ENCODE measurements around the gene TRIM5.
"Not testable (repeated sequence)": the region's sequence is repeated elsewhere in the genome, so short reads cannot be mapped to it uniquely, and the experiment has no call there.

The TRIM5 gene

DNA sequence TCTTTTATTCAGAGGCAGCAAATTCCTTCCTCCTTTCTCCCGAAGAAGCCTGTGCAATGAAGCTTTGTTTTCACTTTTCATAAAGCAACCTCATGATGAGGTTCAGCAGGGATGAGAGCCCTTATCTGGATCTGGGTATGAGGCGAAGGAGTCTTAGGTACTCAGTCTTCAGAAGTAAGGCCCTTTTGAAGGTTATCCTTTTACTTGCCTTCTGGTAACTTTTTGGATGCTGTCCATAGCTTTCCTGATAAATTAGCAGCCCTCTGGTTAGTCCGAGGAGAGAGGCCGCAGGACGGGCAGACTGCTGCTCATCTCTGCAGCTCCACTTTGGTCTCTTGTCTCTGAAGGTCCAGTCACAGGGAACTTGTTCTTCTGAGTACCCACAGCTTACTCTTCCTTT is 5.9 kb upstream of the TRIM5 start:
- DNase-seq: peak; percentile 31
- in situ Hi-C loops (cut with HindIII; ENCODE audit: low pct_ligation_motif_present, low pct_unique_long_range_greater_than_20kb, low sequenced_read_pairs): no loop called here

DNA sequence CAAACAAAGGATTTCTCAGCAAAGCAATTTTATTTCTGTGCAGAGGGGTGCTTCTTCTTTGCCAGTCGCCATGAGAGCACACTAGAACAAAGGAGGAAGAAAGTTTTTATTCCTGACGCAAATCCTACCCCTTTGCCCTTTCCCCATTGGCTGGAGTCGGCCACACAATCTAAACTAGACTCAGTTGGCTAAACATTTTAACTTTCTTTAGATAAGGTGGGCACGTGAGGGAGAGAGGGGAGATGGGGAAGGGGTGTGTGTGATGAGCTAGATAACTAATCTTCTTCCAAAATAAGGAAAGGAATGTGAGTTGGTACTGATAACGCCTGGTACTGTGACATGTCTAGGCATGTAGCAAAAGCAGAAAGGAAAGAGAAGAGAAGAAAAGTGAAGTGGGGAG is 5.3 kb upstream of the TRIM5 start:
- peak; percentile 44 for DNase-seq
- in situ Hi-C loops (cut with HindIII; ENCODE audit: low pct_ligation_motif_present, low pct_unique_long_range_greater_than_20kb, low sequenced_read_pairs): no loop called here

DNA sequence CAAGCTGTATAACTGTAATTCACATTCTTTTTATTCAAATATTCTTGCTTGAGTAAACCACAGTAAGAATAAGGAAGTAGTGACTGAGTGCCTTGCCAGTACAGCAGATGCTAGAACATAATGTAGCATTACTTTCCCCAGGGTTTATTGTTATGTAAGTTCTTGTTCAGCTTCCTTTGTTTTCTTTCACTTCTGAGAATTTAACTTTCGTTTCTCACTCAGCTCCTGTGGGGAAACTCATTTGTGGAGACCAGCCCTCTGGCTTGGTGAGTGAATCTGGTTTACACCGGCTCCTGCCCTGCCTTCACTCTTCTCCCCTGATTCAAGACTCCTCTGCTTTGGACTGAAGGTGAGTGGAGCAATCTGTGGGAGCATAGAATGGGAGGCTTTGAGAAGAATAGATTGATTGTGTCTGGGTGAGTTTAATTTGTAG is 4.7 kb upstream of the TRIM5 start, which contains the start of gene TRIM22:
TSS of gene TRIM22 (plus strand) at position 240 of the 433 bp plus-strand sequence. CDS start 6,443 bp downstream, outside the sequence.
- in situ Hi-C loops (cut with HindIII; ENCODE audit: low pct_ligation_motif_present, low pct_unique_long_range_greater_than_20kb, low sequenced_read_pairs): no loop called here
- DNase-seq: peak; percentile 52

- no peak for DNase-seq
- in situ Hi-C loops (cut with HindIII; ENCODE audit: low pct_ligation_motif_present, low pct_unique_long_range_greater_than_20kb, low sequenced_read_pairs): no loop called here
Measured at GRCh38 chr11:5688482-5688881, 3.6 kb upstream of the TRIM5 start.

DNA sequence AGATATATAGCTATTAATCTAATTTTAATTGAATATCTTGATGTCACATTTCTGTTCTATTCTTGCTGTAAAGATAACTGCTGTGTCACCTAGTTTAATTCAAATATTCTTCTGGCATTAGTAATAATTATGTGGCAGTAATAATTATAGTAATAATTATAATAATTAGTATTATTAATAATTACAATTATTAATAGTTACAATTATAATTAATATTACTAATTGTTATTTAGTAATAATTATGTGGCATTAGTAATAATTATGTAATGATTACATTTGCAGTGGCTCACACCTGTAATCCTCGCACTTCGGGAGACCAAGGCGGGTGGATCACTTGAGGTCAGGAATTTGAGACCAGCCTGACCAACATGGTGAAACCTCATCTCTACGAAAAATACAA is 1.6 kb upstream of the TRIM5 start:
- DNase-seq: no peak
- in situ Hi-C loops (cut with HindIII; ENCODE audit: low pct_ligation_motif_present, low pct_unique_long_range_greater_than_20kb, low sequenced_read_pairs): no loop called here

DNA sequence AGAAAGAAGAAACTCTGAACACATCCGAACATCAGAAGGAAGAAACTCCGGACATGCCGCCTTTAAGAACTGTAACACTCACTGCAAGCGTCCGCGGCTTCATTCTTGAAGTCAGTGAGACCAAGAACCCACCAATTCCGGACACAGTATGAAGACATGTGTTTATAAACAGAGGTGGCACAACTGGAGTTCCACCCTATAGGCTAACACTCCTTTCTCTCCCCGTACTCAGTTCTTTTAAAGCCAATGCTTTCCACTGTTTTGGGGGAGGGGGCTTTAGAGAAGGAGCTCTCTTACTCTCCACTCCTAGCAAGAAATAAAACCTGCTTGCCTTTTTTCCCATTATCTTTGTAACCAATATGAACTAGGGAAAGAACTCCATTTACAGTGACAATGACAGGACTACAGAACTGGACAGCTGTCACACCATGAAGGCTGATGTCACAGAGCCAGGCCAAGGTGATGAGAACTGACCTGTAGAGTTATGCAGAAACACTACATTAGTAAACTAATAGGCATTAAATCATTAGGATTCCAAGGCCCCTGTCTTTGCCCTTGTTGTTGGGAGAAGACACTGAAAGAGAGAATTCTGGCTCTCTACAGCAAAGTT is 733 bp downstream of the TRIM5 start:
- DNase-seq: no peak

GRCh38 chr11:5683620-5684019 is 1.3 kb downstream of the TRIM5 start:
- DNase-seq; in situ Hi-C loops (cut with HindIII; ENCODE audit: low pct_ligation_motif_present, low pct_unique_long_range_greater_than_20kb, low sequenced_read_pairs): not testable (repeated sequence)

More for the DNA sequence above, 733 bp downstream of the TRIM5 start:
- in situ Hi-C loops (cut with HindIII; ENCODE audit: low pct_ligation_motif_present, low pct_unique_long_range_greater_than_20kb, low sequenced_read_pairs): no loop called here

DNA sequence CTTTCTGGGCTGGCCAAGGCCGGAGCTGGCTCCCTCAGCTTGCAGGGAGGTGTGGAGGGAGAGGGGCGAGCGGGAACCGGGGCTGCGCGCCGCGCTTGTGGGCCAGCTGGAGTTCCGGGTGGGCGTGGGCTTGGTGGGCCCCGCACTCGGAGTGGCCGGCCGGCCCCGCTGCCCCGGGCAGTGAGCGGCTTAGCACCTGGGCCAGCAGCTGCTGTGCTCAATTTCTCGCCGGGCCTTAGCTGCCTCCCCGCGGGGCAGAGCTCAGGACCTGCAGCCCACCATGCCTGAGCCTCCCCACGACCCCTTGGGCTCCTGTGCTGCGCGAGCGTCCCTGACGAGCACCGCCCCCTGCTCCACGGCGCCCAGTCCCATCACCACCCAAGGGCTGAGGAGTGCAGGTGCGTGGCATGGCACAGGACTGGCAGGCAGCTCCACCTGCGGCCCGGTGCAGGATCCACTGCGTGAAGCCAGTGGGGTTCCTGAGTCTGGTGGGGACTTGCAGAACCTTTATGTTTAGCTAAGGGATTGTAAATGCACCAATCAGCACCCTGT is 1.9 kb downstream of the TRIM5 start:
- in situ Hi-C loops (cut with HindIII; ENCODE audit: low pct_ligation_motif_present, low pct_unique_long_range_greater_than_20kb, low sequenced_read_pairs); DNase-seq: not testable (repeated sequence)

DNA sequence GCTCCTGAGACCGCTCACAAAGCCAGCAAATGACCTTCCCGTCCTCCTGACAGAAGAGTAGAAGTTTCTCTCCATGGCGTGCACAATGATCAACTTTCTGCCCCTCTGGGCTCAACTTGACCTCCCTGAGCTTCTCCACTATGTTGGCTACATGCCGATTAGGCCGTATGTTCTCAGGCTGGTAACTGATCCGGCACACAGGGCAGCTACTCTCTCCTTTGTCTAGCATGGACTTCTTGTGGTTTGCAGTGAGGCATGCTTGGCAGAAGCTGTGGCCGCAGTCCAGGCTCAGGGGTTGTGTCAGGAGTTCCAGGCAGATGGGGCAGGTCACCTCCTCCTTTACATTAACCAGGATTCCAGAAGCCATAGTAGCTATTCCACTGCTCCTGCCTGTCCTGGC is 5.1 kb downstream of the TRIM5 start:
- DNase-seq: no peak
- in situ Hi-C loops (cut with HindIII; ENCODE audit: low pct_ligation_motif_present, low pct_unique_long_range_greater_than_20kb, low sequenced_read_pairs): no loop called here

- in situ Hi-C loops (cut with HindIII; ENCODE audit: low pct_ligation_motif_present, low pct_unique_long_range_greater_than_20kb, low sequenced_read_pairs): no loop called here
- DNase-seq: no peak
Measured at GRCh38 chr11:5674391-5674790, 10.5 kb downstream of the TRIM5 start.

DNA sequence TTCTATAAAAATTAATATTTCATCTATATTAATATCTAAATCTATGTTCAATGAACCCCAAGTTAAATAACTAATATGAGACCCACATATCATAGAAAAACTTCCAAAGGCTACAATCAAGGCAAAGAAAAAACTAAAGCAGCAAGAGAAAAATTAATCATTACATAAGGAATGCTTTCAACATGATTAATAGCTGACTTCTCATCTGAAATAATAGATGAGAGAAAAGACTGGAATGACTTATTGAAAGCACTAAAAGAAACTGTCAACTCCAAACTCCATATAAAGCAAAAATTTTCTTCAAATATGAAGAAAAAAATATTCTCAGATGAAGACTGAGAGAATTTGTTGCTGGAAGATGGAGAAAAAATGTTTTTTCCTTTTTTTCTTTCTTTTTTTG is 13.0 kb downstream of the TRIM5 start:
- DNase-seq: peak; percentile 47
- in situ Hi-C loops (cut with HindIII; ENCODE audit: low pct_ligation_motif_present, low pct_unique_long_range_greater_than_20kb, low sequenced_read_pairs): no loop called here

DNA sequence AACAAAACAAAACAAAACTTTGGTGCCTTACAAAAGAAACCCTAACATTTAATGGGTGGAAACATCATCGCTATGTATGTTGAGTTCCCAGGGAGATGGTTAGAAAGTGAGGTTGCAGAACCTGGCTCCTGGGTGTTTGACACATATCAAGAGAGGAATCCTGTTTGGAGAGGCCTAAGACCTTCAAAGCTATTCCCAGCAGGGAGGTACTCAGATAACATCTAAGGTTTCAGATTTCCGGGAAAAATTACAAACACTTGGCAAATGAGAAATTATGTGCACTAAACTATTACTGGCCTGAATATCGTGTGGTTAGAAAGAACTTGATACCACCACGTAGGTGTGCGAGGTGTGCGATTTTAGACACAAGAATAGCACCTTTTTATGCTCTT is 18.5 kb downstream of the TRIM5 start:
- in situ Hi-C loops (cut with HindIII; ENCODE audit: low pct_ligation_motif_present, low pct_unique_long_range_greater_than_20kb, low sequenced_read_pairs): no loop called here
- no peak for DNase-seq

- in situ Hi-C loops (cut with HindIII; ENCODE audit: low pct_ligation_motif_present, low pct_unique_long_range_greater_than_20kb, low sequenced_read_pairs): no loop called here
- DNase-seq: no peak
Measured at GRCh38 chr11:5665746-5666401, 19.0 kb downstream of the TRIM5 start.

- DNase-seq: no peak
- in situ Hi-C loops (cut with HindIII; ENCODE audit: low pct_ligation_motif_present, low pct_unique_long_range_greater_than_20kb, low sequenced_read_pairs): no loop called here
Measured at GRCh38 chr11:5665051-5665570, 19.8 kb downstream of the TRIM5 start.

DNA sequence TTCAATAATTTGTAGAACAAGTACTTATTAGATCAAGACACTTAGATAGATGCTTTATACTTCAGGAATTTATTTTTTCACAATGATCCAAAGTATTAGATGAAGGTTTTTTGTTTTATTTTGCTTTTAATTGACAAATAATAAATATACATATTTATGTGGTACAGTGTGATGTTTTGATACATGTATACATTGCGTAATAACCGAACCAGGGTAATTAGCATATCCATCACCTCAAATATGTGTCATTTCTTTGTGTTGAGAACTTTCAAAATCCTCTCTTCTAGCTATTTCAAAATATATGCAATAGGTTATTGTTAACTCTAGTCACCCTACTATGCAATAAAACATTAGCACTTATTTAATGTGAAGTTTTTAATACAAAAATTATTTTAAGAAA is 21.4 kb downstream of the TRIM5 start:
- no peak for DNase-seq
- in situ Hi-C loops (cut with HindIII; ENCODE audit: low pct_ligation_motif_present, low pct_unique_long_range_greater_than_20kb, low sequenced_read_pairs): no loop called here

DNA sequence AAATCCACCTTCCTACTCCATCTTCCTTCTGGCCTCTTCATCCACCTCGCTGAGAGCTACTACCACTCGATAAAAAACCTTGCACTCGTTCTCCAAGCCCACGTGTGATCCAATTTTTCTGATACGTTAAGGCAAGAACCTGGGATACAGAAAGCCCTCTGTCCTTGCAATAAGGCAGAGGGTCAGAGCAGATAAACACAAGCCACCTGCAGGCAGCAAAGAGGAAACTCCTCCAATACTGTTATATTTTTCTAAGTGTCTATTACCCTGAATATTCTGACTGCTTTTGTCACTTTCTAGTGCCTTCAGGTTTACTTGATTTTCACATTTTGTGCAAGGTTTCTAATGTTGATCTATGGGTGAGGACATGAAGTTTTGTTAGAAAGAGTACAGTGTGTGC is 26.6 kb downstream of the TRIM5 start:
- in situ Hi-C loops (cut with HindIII; ENCODE audit: low pct_ligation_motif_present, low pct_unique_long_range_greater_than_20kb, low sequenced_read_pairs): no loop called here
- DNase-seq: no peak

DNA sequence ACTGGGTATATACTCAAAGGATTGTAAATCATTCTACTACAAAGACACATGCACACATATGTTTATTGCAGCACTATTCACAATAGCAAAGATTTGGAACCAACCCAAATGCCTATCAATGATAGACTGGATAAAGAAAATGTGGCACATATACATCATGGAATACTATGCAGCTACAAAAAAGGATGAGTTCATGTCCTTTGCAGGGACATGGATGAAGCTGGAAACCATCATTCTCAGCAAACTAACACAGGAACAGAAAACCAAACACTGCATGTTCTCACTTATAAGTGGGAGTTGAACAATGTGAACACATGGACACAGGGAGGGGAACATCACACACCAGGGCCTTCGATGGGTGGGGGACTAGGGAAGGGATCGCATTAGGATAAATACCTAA is 27.9 kb downstream of the TRIM5 start:
- in situ Hi-C loops (cut with HindIII; ENCODE audit: low pct_ligation_motif_present, low pct_unique_long_range_greater_than_20kb, low sequenced_read_pairs); DNase-seq: not testable (repeated sequence)

DNA sequence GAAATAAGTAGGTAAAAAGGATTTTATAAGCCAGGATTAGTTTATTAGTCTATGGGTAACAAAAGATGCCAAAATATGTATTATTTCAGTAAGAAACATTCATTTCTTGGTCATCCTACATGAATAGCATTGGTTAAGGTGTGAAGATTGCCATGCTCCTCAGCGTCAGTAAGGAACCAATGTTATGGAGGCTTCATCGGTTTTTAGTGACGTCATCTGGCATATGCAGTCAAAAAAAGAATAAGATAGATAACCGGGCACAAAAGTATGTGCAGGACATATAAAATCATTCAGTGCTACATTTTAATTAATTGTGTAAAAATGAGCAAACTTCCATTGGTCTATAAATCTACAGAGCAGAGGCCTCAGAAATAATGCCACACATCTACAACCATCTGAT is 29.4 kb downstream of the TRIM5 start:
- no peak for DNase-seq
- in situ Hi-C loops (cut with HindIII; ENCODE audit: low pct_ligation_motif_present, low pct_unique_long_range_greater_than_20kb, low sequenced_read_pairs): no loop called here

GRCh38 chr11:5646139-5646538 is 38.7 kb downstream of the TRIM5 start:
- no peak for DNase-seq
- in situ Hi-C loops (cut with HindIII; ENCODE audit: low pct_ligation_motif_present, low pct_unique_long_range_greater_than_20kb, low sequenced_read_pairs): no loop called here

DNA sequence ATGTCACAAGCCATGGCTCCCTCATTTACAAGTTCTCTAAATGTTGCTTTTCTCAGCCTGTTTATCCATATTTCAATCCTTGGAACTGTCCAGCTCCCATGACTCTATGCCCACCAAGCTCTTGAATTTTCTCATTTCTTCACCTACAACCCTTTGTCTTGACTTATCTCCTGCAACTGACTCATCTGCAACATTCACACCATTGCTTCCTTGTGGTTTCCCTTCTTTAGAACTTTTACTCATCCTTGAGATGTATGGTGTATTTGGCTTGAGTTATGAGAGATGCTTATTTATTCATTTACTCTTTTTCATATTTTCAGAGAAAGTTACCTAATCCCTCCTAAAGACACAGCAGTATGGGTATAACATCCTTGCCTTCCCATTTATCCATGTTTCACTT is 41.3 kb downstream of the TRIM5 start:
- in situ Hi-C loops (cut with HindIII; ENCODE audit: low pct_ligation_motif_present, low pct_unique_long_range_greater_than_20kb, low sequenced_read_pairs): no loop called here
- DNase-seq: no peak

Measured in ACHN (cell line).